Heart left ventricle (tissue), 13 donors: Measurements from ENCODE around the gene TRIM28.

Experiments used
- POLR2A ChIP-seq, 2 donors: fragments of 450-650 bp; IDR thresholded peaks; one replicate each; pipeline ENCODE4 v1.6.1; 2017; ENCODE audit warnings: antibody characterized with exemption in 2 of 2, mild to moderate bottlenecking in 2 of 2, moderate library complexity in 2 of 2
- TF ChIP-seq, protein P1 (sequence below), 12 donors: fragments of 200-600 bp; sonication (generic) in 4 of 12; IDR thresholded peaks; one replicate each; pipeline versions ENCODE4 v1.5.0 to v1.8.0; 2018 to 2022; ENCODE audit warnings: antibody characterized with exemption in 12 of 12, mild to moderate bottlenecking in 5 of 12
- donor health status: ischemic (EF 13 %, LVEDD 7.1; RV severe dilation, severe dysfunction).
- donor health status: DM: no; HTN: yes; CAD: no.
- donor health status: DM: no; HTN: no; CAD: no.
- donor health status: ischemic (EF 25% LVEDD 6.9; RV normal size, moderate dysfunction).
- donor health status: ischemic (EF 25% LVEDD 5.7; RV mildly dilated, moderate dysfunction).
- donor health status: ischemic (EF 35%, LVEDD 5.7; RV mildly dilated, moderate dysfunction).
- donor health status: nonischemic (EF 11% LVEDD 7.7; RV severe dilation, severe dysfunction).
- donor health status: DM: yes; HTN: yes; CAD: no.
- donor health status: PGD.
- donor health status: ischemic (EF 29% LVEDD 5.4; RV normal size, mild dysfunction).
- donor health status: nonischemic (EF 23%, LVEDD 6.1; RV moderate dilation, normal function).

DNA sequence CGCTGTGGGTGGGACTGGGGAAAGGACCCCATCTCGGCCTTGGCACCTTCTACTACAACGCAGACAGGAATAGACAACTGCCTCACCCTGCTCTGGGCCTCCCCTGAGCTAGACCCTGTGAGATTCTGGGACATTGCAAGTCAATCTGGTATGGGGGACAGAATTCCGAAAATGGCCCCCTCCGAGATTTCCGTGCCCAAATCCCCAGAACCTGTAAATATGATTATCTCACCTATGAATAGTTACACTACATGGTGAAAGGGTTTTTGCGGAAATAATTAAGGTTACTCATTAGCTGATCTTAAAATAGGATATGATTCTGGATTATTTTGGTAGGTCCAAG lies 23.6 kb upstream of the TRIM28 start:
- no peak for TF ChIP-seq POLR2A (IDR thresholded peaks at IDR 0.05)
- TF ChIP-seq, protein P1, sequence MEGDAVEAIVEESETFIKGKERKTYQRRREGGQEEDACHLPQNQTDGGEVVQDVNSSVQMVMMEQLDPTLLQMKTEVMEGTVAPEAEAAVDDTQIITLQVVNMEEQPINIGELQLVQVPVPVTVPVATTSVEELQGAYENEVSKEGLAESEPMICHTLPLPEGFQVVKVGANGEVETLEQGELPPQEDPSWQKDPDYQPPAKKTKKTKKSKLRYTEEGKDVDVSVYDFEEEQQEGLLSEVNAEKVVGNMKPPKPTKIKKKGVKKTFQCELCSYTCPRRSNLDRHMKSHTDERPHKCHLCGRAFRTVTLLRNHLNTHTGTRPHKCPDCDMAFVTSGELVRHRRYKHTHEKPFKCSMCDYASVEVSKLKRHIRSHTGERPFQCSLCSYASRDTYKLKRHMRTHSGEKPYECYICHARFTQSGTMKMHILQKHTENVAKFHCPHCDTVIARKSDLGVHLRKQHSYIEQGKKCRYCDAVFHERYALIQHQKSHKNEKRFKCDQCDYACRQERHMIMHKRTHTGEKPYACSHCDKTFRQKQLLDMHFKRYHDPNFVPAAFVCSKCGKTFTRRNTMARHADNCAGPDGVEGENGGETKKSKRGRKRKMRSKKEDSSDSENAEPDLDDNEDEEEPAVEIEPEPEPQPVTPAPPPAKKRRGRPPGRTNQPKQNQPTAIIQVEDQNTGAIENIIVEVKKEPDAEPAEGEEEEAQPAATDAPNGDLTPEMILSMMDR (IDR thresholded peaks at IDR 0.05), result no peak
